ENCODE results near the gene PLA1A. TPM values are rescaled to one million over a fixed set of nuclear protein-coding genes. Genes with fewer than 3 reads are reported as not detected.

The PLA1A gene
- total RNA-seq, 1 experiment from 2014 or later: not detected

DNA sequence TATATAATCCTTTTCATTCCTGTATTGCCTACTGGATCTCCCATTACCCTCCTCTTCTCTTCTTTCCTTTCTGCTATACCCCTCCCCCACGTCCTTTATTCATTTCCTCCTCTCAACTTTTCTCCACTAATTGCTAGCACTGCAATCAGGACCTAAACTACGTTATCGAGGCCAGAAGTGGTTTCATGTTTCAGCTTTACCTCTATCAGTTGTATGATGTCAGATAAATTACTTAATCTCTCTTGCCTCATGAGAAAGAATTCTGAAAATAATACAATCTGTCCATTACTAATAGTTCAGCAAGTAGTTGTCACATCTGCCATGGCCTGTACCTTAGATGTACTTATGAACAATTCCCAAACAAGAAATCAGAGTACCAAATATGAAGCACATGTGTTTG, 52.1 kb downstream of the PLA1A start:
- H4K20me1 ChIP-seq (ENCODE audit: insufficient read depth, low read depth, low read length): no peaks in the 10 kb centered on the region
- no peaks in the 10 kb centered on the region for H3K27me3 ChIP-seq (ENCODE audit: low read length)
- no peak overlapping the region for H2AFZ ChIP-seq (ENCODE audit: low read length)
- no peaks in the 10 kb centered on the region for H3K9me3 ChIP-seq (ENCODE audit: low read length)
- no peaks in the 10 kb centered on the region for H3K36me3 ChIP-seq (ENCODE audit: insufficient read depth, low read length)
- no peak for DNase-seq
- no peaks in the 10 kb centered on the region for H3K4me1 ChIP-seq (ENCODE audit: low read length)
- no peak overlapping the region for H3K9ac ChIP-seq (ENCODE audit: low read length)
- no peaks in the 10 kb centered on the region for H3K79me2 ChIP-seq (ENCODE audit: low read length)
- no peak overlapping the region for H3K4me3 ChIP-seq (ENCODE audit: low read length)
- no peak overlapping the region for H3K4me2 ChIP-seq (ENCODE audit: low read depth, low read length, poor library complexity, severe bottlenecking)
- no peaks in the 10 kb centered on the region for H3K9me2 ChIP-seq (replicated peaks; ENCODE audit: insufficient read depth, low read length)
- no peak overlapping the region for H3K27ac ChIP-seq (ENCODE audit: low read length)

- Histone ChIP-seq H2AFZ (ENCODE audit: low read length) (no peak overlapping the region), H3K4me2 (ENCODE audit: low read depth, low read length, poor library complexity, severe bottlenecking) (no peak overlapping the region), H4K20me1 (ENCODE audit: insufficient read depth, low read depth, low read length) (no peaks in the 10 kb centered on the region), H3K9me2 (replicated peaks; ENCODE audit: insufficient read depth, low read length) (no peaks in the 10 kb centered on the region), H3K4me1 (ENCODE audit: low read length) (no peaks in the 10 kb centered on the region), H3K4me3 (ENCODE audit: low read length) (no peak overlapping the region), H3K27ac (ENCODE audit: low read length) (no peak overlapping the region), H3K9me3 (ENCODE audit: low read length) (no peaks in the 10 kb centered on the region), H3K9ac (ENCODE audit: low read length) (no peak overlapping the region), H3K36me3 (ENCODE audit: insufficient read depth, low read length) (no peaks in the 10 kb centered on the region), H3K27me3 (ENCODE audit: low read length) (no peaks in the 10 kb centered on the region), H3K79me2 (ENCODE audit: low read length) (no peaks in the 10 kb centered on the region)
- no peak for DNase-seq
These were observed 54.8 kb downstream of the PLA1A start for GRCh38 chr3:119652306-119653033.

GRCh38 chr3:119653876-119654275, 56.2 kb downstream of the PLA1A start:
- DNase-seq: no peak
- no peaks in the 10 kb centered on the region for H4K20me1 ChIP-seq (ENCODE audit: insufficient read depth, low read depth, low read length)
- H3K9me2 ChIP-seq (replicated peaks; ENCODE audit: insufficient read depth, low read length): no peaks in the 10 kb centered on the region
- no peak overlapping the region for H3K4me2 ChIP-seq (ENCODE audit: low read depth, low read length, poor library complexity, severe bottlenecking)
- H3K27me3 ChIP-seq (ENCODE audit: low read length): no peaks in the 10 kb centered on the region
- H3K27ac ChIP-seq (ENCODE audit: low read length): no peak overlapping the region
- H3K4me3 ChIP-seq (ENCODE audit: low read length): no peak overlapping the region
- no peaks in the 10 kb centered on the region for H3K36me3 ChIP-seq (ENCODE audit: insufficient read depth, low read length)
- H3K4me1 ChIP-seq (ENCODE audit: low read length): no peaks in the 10 kb centered on the region
- H2AFZ ChIP-seq (ENCODE audit: low read length): no peak overlapping the region
- no peak overlapping the region for H3K9ac ChIP-seq (ENCODE audit: low read length)
- H3K79me2 ChIP-seq (ENCODE audit: low read length): no peaks in the 10 kb centered on the region
- H3K9me3 ChIP-seq (ENCODE audit: low read length): no peaks in the 10 kb centered on the region

DNA sequence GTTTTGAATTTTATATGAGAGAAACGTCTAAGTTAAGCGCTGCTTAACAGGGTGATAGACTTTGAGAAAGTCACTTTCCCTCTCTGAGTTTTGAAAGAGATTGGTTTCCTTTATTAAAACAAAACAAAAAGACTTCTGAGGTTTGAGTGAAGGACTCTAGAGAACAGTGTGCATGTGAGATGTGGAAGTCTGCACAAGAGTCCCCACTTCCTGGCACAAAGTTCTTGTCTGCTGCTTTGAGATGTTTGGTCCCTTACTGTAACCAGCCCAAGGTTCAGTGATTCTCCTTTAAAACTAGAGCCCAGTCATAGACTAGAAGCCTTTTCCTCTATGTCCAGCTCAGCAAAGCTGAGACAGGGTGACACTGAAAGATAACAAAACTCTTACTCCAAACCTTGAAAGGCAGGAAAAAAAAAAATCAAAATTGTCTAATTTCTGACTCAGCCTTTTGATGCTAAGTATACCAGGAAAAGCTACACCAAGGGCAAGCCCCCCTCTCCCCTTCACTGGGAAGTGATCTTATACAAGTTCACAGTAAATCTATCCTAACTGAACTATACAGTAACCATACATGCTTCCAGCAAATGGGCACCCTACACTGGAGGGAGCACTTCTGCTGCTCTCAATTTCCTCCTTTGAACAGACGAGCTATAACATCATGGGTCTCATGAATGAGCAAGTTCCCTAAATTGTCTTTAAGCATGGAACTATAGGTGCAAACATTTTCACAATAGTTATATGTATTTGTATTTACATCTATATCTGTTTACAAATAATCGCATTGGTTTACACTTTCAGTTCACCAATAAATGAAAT, 60.4 kb downstream of the PLA1A start:
- no peaks in the 10 kb centered on the region for H3K36me3 ChIP-seq (ENCODE audit: insufficient read depth, low read length)
- no peak overlapping the region for H3K4me3 ChIP-seq (ENCODE audit: low read length)
- no peaks in the 10 kb centered on the region for H3K79me2 ChIP-seq (ENCODE audit: low read length)
- H3K4me1 ChIP-seq (ENCODE audit: low read length): no peaks in the 10 kb centered on the region
- no peak overlapping the region for H3K27ac ChIP-seq (ENCODE audit: low read length)
- no peaks in the 10 kb centered on the region for H3K27me3 ChIP-seq (ENCODE audit: low read length)
- no peak overlapping the region for H2AFZ ChIP-seq (ENCODE audit: low read length)
- H4K20me1 ChIP-seq (ENCODE audit: insufficient read depth, low read depth, low read length): no peaks in the 10 kb centered on the region
- H3K9me3 ChIP-seq (ENCODE audit: low read length): no peaks in the 10 kb centered on the region
- DNase-seq: no peak
- H3K4me2 ChIP-seq (ENCODE audit: low read depth, low read length, poor library complexity, severe bottlenecking): no peak overlapping the region
- H3K9ac ChIP-seq (ENCODE audit: low read length): no peak overlapping the region
- no peaks in the 10 kb centered on the region for H3K9me2 ChIP-seq (replicated peaks; ENCODE audit: insufficient read depth, low read length)

DNA sequence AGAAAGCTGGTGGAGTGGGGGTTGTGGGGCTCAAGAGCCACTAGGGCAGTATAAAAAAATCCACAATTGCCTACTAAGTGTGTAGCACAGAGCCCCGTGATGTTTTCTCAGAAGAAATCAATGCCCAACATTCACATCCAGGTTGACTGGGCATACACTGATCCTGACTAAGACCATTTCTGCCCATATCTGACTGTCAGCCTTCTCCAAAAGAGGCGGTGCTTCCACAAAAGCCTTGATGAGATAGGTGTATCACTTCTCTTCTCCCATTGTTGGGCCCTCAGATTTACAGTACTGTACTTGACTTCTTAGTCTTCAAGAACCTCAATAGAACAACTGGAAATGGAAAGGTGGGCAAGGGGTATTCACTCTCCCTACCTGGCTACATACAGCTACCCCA, 61.3 kb downstream of the PLA1A start:
- no peaks in the 10 kb centered on the region for H3K27me3 ChIP-seq (ENCODE audit: low read length)

GRCh38 chr3:119659606-119660291, 62.1 kb downstream of the PLA1A start:
- no peak for DNase-seq
- no peak overlapping the region for H3K9ac ChIP-seq (ENCODE audit: low read length)
- H3K4me3 ChIP-seq (ENCODE audit: low read length): no peak overlapping the region
- no peaks in the 10 kb centered on the region for H3K79me2 ChIP-seq (ENCODE audit: low read length)
- H2AFZ ChIP-seq (ENCODE audit: low read length): no peak overlapping the region
- no peaks in the 10 kb centered on the region for H3K9me3 ChIP-seq (ENCODE audit: low read length)
- no peaks in the 10 kb centered on the region for H3K9me2 ChIP-seq (replicated peaks; ENCODE audit: insufficient read depth, low read length)
- no peak overlapping the region for H3K27ac ChIP-seq (ENCODE audit: low read length)
- H4K20me1 ChIP-seq (ENCODE audit: insufficient read depth, low read depth, low read length): no peaks in the 10 kb centered on the region
- H3K36me3 ChIP-seq (ENCODE audit: insufficient read depth, low read length): no peaks in the 10 kb centered on the region
- no peak overlapping the region for H3K4me2 ChIP-seq (ENCODE audit: low read depth, low read length, poor library complexity, severe bottlenecking)
- peaks cover 4% of the 10 kb centered on the region for H3K4me1 ChIP-seq (ENCODE audit: low read length)
- H3K27me3 ChIP-seq (ENCODE audit: low read length): no peaks in the 10 kb centered on the region

More for the DNA sequence above, 61.3 kb downstream of the PLA1A start:
- no peaks in the 10 kb centered on the region for H3K36me3 ChIP-seq (ENCODE audit: insufficient read depth, low read length)
- no peak overlapping the region for H3K4me3 ChIP-seq (ENCODE audit: low read length)
- H3K4me2 ChIP-seq (ENCODE audit: low read depth, low read length, poor library complexity, severe bottlenecking): no peak overlapping the region
- no peaks in the 10 kb centered on the region for H4K20me1 ChIP-seq (ENCODE audit: insufficient read depth, low read depth, low read length)
- no peaks in the 10 kb centered on the region for H3K79me2 ChIP-seq (ENCODE audit: low read length)
- H3K27ac ChIP-seq (ENCODE audit: low read length): no peak overlapping the region
- H3K4me1 ChIP-seq (ENCODE audit: low read length): no peaks in the 10 kb centered on the region
- no peaks in the 10 kb centered on the region for H3K9me2 ChIP-seq (replicated peaks; ENCODE audit: insufficient read depth, low read length)
- no peak for DNase-seq
- H2AFZ ChIP-seq (ENCODE audit: low read length): no peak overlapping the region
- H3K9ac ChIP-seq (ENCODE audit: low read length): no peak overlapping the region
- H3K9me3 ChIP-seq (ENCODE audit: low read length): no peaks in the 10 kb centered on the region

DNA sequence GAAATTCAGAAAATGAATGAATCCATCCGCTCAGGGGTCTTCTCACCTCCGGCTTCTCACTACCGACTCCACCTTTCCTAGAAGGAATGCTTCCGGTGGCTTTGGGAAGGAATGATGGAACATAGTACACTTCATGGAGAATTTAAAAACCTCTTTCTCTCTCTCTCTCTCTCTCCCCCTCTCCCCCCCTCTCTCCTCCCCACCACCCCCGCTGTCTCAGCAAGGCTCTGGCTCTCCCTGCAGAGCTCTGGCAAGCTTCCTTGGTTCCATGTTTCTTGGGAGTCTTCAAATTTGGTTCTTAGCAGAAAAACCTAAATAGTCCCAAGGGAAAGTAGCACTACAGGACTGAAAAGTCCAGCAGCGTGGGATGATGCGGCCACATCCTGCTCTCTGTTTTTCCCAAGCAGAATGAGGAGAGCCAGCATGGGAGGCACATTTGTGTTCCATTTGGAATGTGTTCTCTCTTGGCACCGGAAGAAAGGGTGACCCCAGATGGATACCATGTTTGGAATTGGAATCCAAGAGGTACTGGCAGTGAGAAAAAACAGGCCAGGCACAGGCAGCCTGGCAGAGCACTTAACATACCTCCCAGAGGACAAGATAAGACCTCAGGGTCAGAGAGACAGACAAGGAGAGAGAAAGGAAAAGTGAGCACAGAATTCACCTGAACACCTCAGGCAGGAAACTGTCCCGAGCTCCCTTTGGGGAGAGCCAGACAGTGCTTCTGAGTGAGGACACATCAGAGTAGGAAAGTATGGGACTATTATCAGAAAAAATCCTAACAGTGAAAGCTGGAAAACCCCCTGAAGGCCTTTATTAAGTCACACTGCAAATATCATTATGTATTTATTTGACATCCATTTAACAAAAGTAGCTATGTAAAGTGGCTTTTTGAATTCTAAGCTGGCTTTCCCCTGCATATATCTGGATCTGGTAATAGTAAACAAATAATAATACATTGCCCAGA, 63.1 kb downstream of the PLA1A start, which contains the start of gene POPDC2:
TSS of gene POPDC2 (minus strand) at position 116 of the 967 bp plus-strand sequence. CDS start 166 bp downstream, outside the sequence.
- H3K4me3 ChIP-seq (ENCODE audit: low read length): no peak within 1 kb of the TSS
- no peaks in the 10 kb centered on the region for H3K79me2 ChIP-seq (ENCODE audit: low read length)
- no peak for DNase-seq
- no peaks in the 10 kb centered on the region for H3K27me3 ChIP-seq (ENCODE audit: low read length)
- H3K27ac ChIP-seq (ENCODE audit: low read length): no peak within 1 kb of the TSS
- H3K4me1 ChIP-seq (ENCODE audit: low read length): peaks cover 11% of the 10 kb centered on the region
- no peaks in the 10 kb centered on the region for H4K20me1 ChIP-seq (ENCODE audit: insufficient read depth, low read depth, low read length)
- H3K9ac ChIP-seq (ENCODE audit: low read length): no peak within 1 kb of the TSS
- H3K9me2 ChIP-seq (replicated peaks; ENCODE audit: insufficient read depth, low read length): no peaks in the 10 kb centered on the region
- H2AFZ ChIP-seq (ENCODE audit: low read length): no peak within 1 kb of the TSS
- no peaks in the 10 kb centered on the region for H3K36me3 ChIP-seq (ENCODE audit: insufficient read depth, low read length)
- H3K4me2 ChIP-seq (ENCODE audit: low read depth, low read length, poor library complexity, severe bottlenecking): no peak within 1 kb of the TSS
- H3K9me3 ChIP-seq (ENCODE audit: low read length): no peaks in the 10 kb centered on the region
